Activated naive CD4-positive, alpha-beta T cell treated with anti-CD3 and anti-CD28 coated beads for 36 hours (primary cell): ENCODE data around the gene RHOBTB3. TPM values are rescaled to one million over a fixed set of nuclear protein-coding genes. Genes with fewer than 3 reads are reported as not detected.

Source experiments
- CTCF ChIA-PET: fragments of 350-600 bp; sonication (Branson Sonifier 250); formaldehyde crosslinking; loops from one replicate; lab custom pipeline; 2021; ENCODE audit warnings: antibody characterized with exemption; lab: Charles Lee
- DNase-seq: peaks from one replicate; pipeline ENCODE4 v3.0.0-alpha.2; 2020
- H3K27ac Mint-ChIP-seq: one replicate; pipeline ENCODE4 v1.8.0; 2021; ENCODE audit warnings: mild to moderate bottlenecking, mixed read lengths
- H3K27me3 Mint-ChIP-seq: one replicate; pipeline ENCODE4 v1.8.0; 2021; ENCODE audit warnings: low read depth, mixed read lengths
- H3K36me3 Mint-ChIP-seq: one replicate; pipeline ENCODE4 v1.8.0; 2021; ENCODE audit warnings: low read depth, mixed read lengths
- H3K4me1 Mint-ChIP-seq: one replicate; pipeline ENCODE4 v1.8.0; 2021; ENCODE audit warnings: low read depth, mixed read lengths
- H3K4me3 Mint-ChIP-seq: one replicate; pipeline ENCODE4 v1.8.0; 2021; ENCODE audit warnings: mild to moderate bottlenecking, moderate library complexity, mixed read lengths
- H3K9me3 Mint-ChIP-seq: one replicate; pipeline ENCODE4 v1.8.0; 2021; ENCODE audit warnings: mixed read lengths
- intact Hi-C: fragments of 100-400 bp; cut with micrococcal nuclease; formaldehyde crosslinking; loops from one replicate; pipeline ENCODE4 v1.15.1; 2023
- total RNA-seq, 2 experiments: library from RNA; stranded (reverse); gene quantifications; one replicate each; pipeline ENCODE4 v1.2.3, GENCODE V29; 2021

Gene RHOBTB3
- total RNA-seq, 2 experiments from 2014 or later: 1.5 to 2.4 TPM

DNA sequence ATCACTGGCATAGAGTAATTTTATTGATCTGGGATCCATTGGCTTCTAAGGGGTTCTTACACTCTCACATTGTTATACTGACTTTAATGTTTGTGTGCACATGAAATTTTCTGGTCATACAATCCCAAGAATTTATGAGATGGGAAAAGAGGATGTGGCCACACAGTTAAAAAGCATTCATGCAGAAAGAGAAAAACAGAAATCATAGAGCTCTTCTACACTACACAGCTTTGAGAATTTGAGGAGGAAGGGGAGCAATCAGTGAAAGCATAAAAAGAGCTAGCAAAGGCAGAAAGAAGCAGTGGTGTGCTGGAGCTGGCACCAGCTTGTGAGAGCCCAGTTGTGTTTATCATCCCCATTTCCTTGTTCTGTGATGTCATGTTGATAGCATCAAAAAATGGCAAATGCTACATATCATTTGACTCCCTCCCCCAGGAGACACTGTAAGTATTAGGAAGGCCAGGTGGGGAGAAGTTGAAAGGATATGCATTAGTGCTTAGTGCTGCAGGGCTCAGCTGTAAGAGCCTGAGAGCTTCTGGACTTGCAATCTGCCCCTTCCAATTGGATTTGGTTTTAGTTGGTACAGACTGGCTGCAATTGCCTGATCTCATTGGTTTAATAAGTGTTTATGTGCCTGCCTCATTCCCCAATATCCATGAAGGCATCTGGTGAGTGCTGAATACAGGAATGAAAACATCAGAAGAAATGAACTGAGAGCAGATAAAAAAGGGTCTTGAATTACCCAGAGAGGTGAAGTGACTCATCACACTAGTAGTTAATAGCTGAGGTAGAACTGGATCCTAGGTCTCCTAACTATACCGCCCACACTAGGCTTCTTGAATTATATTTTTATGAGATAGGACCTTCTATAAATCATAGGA lies 30.9 kb downstream of the RHOBTB3 start:
- H3K36me3 Mint-ChIP-seq: no peaks in the 10 kb centered on the region
- no peak overlapping the region for H3K4me3 Mint-ChIP-seq
- DNase-seq: no peak
- CTCF ChIA-PET: interaction anchor here (0.6 to 2.0 kb wide), 7 partner anchors 19 to 117 kb away, joined by 3 to 7 read pairs (median 4); no protein-coding TSS in a partner anchor
- no peaks in the 10 kb centered on the region for H3K9me3 Mint-ChIP-seq
- H3K27me3 Mint-ChIP-seq: no peaks in the 10 kb centered on the region
- H3K4me1 Mint-ChIP-seq: peaks cover 26% of the 10 kb centered on the region
- intact Hi-C loops: loop anchor here (2.0 to 5.0 kb wide), 3 partner anchors 61 to 210 kb away; partner anchors contain the start of genes GLRX and SKIC3
- H3K27ac Mint-ChIP-seq: no peak overlapping the region

DNA sequence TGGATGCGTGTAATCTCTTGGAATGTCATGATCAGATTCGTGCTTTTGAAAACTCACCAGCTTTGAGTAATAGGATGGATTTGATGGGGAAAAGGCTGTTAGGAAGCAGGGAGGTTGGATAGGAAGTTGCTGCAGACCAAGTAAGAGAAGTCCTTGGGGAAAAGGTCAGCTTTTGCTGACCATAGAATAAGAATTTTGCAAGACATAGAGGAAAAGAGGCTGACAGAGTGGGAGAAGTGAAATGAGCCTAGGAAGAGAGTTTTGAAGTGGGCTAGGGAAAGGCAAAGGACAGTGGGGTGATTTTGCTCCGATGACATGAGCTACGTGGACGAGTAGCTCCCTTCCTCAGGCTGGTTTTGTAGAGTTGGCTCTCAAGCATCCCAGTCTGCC lies 31.5 kb downstream of the RHOBTB3 start:
- Mint-ChIP-seq H3K27me3 (no peaks in the 10 kb centered on the region), H3K9me3 (no peaks in the 10 kb centered on the region), H3K27ac (no peak overlapping the region), H3K36me3 (no peaks in the 10 kb centered on the region), H3K4me1 (peaks cover 26% of the 10 kb centered on the region), H3K4me3 (no peak overlapping the region)
- intact Hi-C loops: loop anchor here (5.0 kb wide), 1 partner anchor 210 kb away; the partner anchor contains the start of gene SKIC3
- no peak for DNase-seq
- CTCF ChIA-PET: interaction anchor here (0.6 to 2.0 kb wide), 4 partner anchors 19 to 117 kb away, joined by 3 to 7 read pairs (median 4); no protein-coding TSS in a partner anchor

DNA sequence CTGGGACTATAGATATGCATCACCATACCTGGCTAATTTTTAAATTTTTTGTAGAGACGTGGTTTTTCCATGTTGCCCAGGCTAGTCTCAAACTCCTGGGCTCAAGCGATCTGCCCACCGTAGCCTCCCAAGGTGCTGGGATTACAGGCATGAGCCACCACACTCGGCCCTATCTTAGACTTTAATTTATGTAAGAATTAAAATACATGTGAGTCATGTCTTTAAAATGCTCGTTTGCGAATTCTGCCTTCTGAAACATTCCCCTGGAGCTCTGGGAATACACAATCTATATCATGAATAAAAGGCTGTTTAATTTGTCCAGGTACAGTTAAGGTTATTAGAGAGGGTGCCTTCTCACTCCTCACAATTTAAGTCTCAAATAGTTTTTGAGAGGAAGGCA lies 32.8 kb downstream of the RHOBTB3 start:
- CTCF ChIA-PET: interaction anchor here (1.0 to 2.1 kb wide), 2 partner anchors 17 to 1397 kb away, joined by 3 to 7 read pairs; no protein-coding TSS in a partner anchor
- Mint-ChIP-seq H3K4me1 (peaks cover 26% of the 10 kb centered on the region), H3K27ac (no peak overlapping the region), H3K9me3 (no peaks in the 10 kb centered on the region), H3K36me3 (no peaks in the 10 kb centered on the region), H3K4me3 (no peak overlapping the region), H3K27me3 (no peaks in the 10 kb centered on the region)
- no peak for DNase-seq
- intact Hi-C loops: loop anchor here (5.0 kb wide), 1 partner anchor 212 kb away; the partner anchor contains the start of gene SKIC3

DNA sequence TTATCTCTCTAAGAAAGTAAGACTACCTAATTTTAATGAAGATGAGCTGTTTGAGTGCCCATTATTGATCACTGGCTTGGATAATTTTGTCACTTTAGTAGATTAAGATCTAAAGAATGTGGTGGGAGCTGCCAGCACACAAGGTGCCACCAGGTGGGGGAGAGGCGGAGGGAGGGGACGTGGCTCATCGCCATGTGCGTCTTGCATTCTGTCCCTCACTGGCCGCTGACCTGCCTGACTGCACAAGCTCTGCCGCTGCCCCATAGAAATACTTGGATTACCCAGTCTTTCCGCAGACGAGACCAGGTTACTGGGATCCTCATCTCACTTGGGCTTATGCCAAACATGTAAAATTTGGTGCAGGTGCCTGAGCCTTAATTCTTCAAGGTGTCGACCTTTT lies 37.6 kb downstream of the RHOBTB3 start:
- intact Hi-C loops: no loop called here
- CTCF ChIA-PET: interaction anchor here (0.6 to 3.3 kb wide), 8 partner anchors 13 to 196 kb away, joined by 3 to 32 read pairs (median 4); no protein-coding TSS in a partner anchor
- DNase-seq: no peak
- Mint-ChIP-seq H3K27me3 (no peaks in the 10 kb centered on the region), H3K9me3 (no peaks in the 10 kb centered on the region), H3K4me3 (no peak overlapping the region), H3K4me1 (no peaks in the 10 kb centered on the region), H3K27ac (no peak overlapping the region), H3K36me3 (no peaks in the 10 kb centered on the region)

DNA sequence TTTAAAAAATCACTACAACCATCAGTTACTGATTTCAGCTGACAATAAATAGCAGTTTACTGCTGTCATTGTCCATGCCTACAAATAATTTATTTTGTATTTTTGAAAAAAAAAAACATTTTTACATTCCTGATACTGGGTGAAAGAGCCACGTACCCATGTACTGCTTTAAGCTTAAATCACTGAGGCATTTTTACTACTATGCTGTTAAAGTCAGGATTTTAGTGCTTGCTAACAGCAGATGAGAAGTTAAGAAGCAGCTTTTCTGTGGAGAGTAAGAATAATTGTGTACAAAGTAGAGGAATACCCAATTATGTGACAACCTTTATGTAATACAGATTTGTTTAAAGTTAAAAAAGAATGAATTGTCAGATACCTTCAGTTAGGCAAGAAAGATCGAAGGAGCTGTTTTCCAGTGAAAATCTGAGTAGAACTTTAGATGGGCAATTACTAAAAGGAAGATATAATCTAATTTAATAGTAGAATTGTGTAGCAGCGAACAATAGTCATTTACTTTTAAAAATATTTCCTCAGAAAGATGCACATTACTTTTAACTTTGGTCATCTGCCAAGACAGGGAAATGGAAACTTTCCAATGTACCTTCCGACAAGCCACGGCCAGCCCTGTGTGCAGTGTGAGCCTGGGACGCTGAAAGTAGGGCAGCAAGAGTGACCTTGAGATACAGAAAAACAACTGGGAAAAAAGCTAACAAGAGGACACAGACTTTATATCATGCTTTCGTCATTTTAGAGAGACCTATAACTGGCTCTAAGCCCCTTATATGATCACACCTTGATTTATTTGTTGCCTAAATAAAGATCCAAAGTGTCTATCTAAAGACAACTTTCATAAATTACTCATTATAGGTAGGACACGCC lies 39.9 kb downstream of the RHOBTB3 start:
- Mint-ChIP-seq H3K27ac (no peak overlapping the region), H3K9me3 (no peaks in the 10 kb centered on the region), H3K27me3 (no peaks in the 10 kb centered on the region), H3K4me1 (no peaks in the 10 kb centered on the region), H3K4me3 (no peak overlapping the region), H3K36me3 (no peaks in the 10 kb centered on the region)
- no peak for DNase-seq
- intact Hi-C loops: no loop called here
- CTCF ChIA-PET: interaction anchor here (0.6 to 3.3 kb wide), 6 partner anchors 11 to 107 kb away, joined by 3 to 32 read pairs (median 3); no protein-coding TSS in a partner anchor

DNA sequence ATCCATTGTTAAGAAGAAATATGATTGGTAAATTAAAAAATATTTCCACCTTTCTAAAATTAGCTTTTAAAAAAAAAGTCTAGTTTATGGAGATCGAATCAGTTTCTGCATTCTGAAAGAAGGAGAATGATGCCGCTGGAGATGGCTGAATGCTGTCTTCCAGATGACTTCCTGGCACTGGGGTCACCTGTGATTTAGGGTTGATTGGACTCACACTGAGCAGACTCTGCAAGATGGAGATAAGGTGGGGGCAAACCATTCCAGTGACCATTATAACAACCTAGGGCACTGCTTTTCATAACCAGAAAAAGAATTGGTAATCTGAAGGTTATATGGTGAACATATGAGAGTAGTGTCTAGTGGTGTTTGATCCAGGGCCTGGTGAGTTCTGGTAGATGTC lies 40.8 kb downstream of the RHOBTB3 start:
- Mint-ChIP-seq H3K27me3 (no peaks in the 10 kb centered on the region), H3K9me3 (no peaks in the 10 kb centered on the region), H3K36me3 (no peaks in the 10 kb centered on the region), H3K27ac (no peak overlapping the region), H3K4me1 (no peaks in the 10 kb centered on the region), H3K4me3 (no peak overlapping the region)
- DNase-seq: no peak
- CTCF ChIA-PET: interaction anchor here (0.6 to 3.3 kb wide), 4 partner anchors 10 to 102 kb away, joined by 3 to 32 read pairs (median 3); no protein-coding TSS in a partner anchor
- intact Hi-C loops: no loop called here

DNA sequence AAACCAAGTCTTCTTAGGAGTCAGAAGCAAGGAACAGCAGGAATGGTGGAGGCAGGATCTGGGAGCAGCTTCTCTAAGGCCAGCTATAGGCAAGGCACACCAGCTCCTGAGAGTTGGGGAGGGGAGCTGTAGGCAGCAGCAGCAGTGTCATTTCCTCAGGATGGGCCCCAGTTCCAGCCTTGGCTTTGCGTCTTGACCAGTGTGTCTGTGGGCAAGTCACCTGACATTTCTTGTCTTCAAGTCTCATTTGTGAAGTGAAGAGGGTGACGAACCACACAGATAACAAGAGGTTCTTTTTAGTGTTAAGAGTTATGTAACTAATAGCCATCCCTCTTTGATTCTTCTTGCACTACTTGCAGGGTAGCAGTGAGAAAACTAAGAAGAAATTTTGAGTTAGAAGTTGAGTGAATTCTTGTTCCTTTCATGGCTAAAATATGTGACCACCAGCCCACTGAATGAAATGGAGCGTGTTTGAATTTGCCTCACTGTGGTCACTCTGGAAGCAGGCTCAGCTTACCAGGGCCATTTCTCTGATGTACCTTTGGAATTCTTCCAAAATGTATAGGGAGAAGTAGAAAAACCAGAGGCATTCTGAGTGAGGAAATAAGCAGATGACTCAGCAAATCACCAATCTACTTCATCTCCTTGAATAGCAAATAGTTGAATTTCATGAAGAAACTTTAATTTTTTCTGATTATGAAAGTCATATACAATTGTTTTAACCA lies 42.4 kb downstream of the RHOBTB3 start:
- intact Hi-C loops: no loop called here
- no peaks in the 10 kb centered on the region for H3K9me3 Mint-ChIP-seq
- no peak overlapping the region for H3K4me3 Mint-ChIP-seq
- H3K27ac Mint-ChIP-seq: no peak overlapping the region
- CTCF ChIA-PET: interaction anchor here (0.6 to 1.7 kb wide), 4 partner anchors 8 to 110 kb away, joined by 3 to 6 read pairs (median 3); no protein-coding TSS in a partner anchor
- no peaks in the 10 kb centered on the region for H3K4me1 Mint-ChIP-seq
- H3K36me3 Mint-ChIP-seq: no peaks in the 10 kb centered on the region
- DNase-seq: no peak
- H3K27me3 Mint-ChIP-seq: no peaks in the 10 kb centered on the region

DNA sequence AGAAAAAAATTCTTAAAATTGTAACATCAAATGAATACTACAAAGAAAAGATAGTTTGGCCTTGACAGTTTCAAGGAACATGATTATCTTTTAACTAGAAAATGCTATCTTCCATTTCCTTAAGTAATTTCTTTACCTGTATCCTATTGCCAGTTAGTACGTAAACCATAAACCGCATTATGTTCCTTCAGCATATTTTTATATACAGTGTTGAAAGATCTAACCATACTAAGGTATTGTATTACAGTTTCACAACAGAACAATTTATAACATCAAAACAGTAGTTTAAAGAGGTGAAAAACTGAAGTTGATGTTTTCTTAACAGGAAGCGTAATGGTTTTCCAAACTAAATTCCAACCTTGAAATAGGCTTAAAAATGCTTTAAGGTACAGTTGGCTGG lies 46.3 kb downstream of the RHOBTB3 start:
- intact Hi-C loops: no loop called here
- Mint-ChIP-seq H3K27ac (no peak overlapping the region), H3K9me3 (no peaks in the 10 kb centered on the region)

DNA sequence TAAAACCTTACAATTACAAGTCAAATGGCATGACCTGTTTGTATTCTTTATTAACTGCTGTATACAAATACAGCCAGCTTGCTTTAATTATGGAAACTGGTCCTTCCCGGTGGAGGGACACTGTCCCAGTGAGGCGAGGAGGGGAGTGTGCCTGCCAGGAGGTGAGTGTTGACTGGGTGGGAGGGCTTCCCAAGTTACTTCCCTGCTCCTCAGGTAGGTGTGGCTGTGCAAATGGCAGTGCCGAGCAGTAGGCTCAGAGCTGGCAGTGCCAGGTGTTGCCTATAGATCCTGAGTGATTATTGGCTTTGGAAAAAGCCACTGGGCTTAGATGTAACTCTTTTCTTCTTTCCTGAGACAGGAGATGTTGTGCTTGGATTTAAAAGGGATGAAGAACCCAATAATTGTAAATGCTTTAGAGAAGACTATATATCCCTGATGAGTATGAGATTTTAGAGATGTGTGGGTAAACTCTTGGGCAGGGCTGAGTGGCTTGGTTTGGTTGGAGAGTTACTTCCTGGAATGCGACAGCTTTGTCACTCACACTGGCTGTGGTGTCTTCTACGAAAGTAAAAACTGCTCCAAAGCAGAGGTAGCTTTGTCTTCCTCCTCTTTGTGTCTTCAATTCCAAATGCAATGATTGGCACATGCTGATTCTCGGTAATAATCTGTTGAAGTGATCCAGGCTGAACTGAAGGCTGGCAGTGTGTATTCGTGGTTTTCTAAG lies 47.7 kb downstream of the RHOBTB3 start:
- intact Hi-C loops: no loop called here
- DNase-seq: no peak
- Mint-ChIP-seq H3K27ac (no peak overlapping the region), H3K27me3 (no peaks in the 10 kb centered on the region), H3K4me3 (no peak overlapping the region), H3K9me3 (no peaks in the 10 kb centered on the region), H3K36me3 (no peaks in the 10 kb centered on the region), H3K4me1 (peaks cover 3% of the 10 kb centered on the region)
- CTCF ChIA-PET: interaction anchor here (1.0 to 19.1 kb wide), 5 partner anchors 14 to 557 kb away, joined by 3 to 497 read pairs (median 6); no protein-coding TSS in a partner anchor

More for the DNA sequence above, 46.3 kb downstream of the RHOBTB3 start:
- Mint-ChIP-seq H3K27me3 (no peaks in the 10 kb centered on the region), H3K36me3 (no peaks in the 10 kb centered on the region), H3K4me1 (peaks cover 3% of the 10 kb centered on the region), H3K4me3 (no peak overlapping the region)
- DNase-seq: no peak
- CTCF ChIA-PET: interaction anchor here (0.7 to 19.1 kb wide), 4 partner anchors 9 to 113 kb away, joined by 3 to 497 read pairs (median 3); no protein-coding TSS in a partner anchor

DNA sequence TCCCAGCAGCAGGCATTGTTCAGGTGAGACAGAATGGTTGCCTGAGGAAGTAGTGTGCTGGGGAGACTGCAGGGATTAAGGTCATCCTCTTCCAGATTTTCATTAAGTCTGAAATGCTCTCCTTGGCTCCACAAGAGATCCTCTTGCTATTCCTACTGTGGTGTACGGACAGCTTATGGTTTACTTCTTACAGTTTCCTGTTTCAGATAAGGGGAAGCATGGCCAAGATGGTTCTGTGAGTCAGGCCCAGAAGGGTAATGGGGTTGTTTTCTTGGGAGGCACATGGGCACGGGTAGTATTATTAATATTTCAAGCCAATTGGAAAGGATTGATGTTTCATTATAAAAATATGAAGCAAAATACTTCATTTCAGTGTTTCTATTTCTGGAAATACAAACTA lies 48.5 kb downstream of the RHOBTB3 start:
- DNase-seq: no peak
- H3K9me3 Mint-ChIP-seq: no peaks in the 10 kb centered on the region
- H3K27me3 Mint-ChIP-seq: no peaks in the 10 kb centered on the region
- H3K4me1 Mint-ChIP-seq: peaks cover 3% of the 10 kb centered on the region
- no peak overlapping the region for H3K27ac Mint-ChIP-seq
- no peaks in the 10 kb centered on the region for H3K36me3 Mint-ChIP-seq
- intact Hi-C loops: loop anchor here (2.0 to 5.0 kb wide), 2 partner anchors 557 to 823 kb away; no protein-coding TSS in a partner anchor
- CTCF ChIA-PET: interaction anchor here (1.0 to 19.1 kb wide), 4 partner anchors 13 to 135 kb away, joined by 3 to 497 read pairs (median 8); no protein-coding TSS in a partner anchor
- H3K4me3 Mint-ChIP-seq: no peak overlapping the region
